Frontal cortex (tissue), 4 donors: ENCODE data around the gene ZNF592. TPM values are rescaled to one million over a fixed set of nuclear protein-coding genes. Genes with fewer than 3 reads are reported as not detected.
"Not testable (repeated sequence)": the region's sequence is repeated elsewhere in the genome, so short reads cannot be mapped to it uniquely, and the experiment has no call there.

Source experiments
- DNase-seq, 2 donors: peaks; one replicate each; pipeline ENCODE4 v3.0.0; 2012; ENCODE audit warnings: low spot score in 2 of 2
- FAIRE-seq: peaks from 2 replicates; lab custom pipeline; 2012; peaks lifted over from hg19 to GRCh38; lab: Jason Lieb, UNC
- total RNA-seq: library from RNA; depleted of rRNA; stranded (reverse); fragments of >200 nt; gene quantifications from one replicate; pipeline ENCODE4 v1.2.3, GENCODE V29; 2014
- donor health status: control.
- donor health status: control.
- donor health status: control.

The ZNF592 gene
- total RNA-seq, 1 donor from 2014 or later = 4.5 TPM

GRCh38 chr15:84737005-84737404 is 11.4 kb upstream of the ZNF592 start:
- FAIRE-seq (no peak), DNase-seq (no peak)

GRCh38 chr15:84740691-84741090 is 7.7 kb upstream of the ZNF592 start:
- FAIRE-seq (no peak), DNase-seq (no peak)

- DNase-seq (no peak), FAIRE-seq (no peak)
Observed at GRCh38 chr15:84741121-84741520, 7.3 kb upstream of the ZNF592 start.

GRCh38 chr15:84747416-84748273 is 747 bp upstream of the ZNF592 start:
- peak; percentile 36 to 38 for DNase-seq
- FAIRE-seq = no peak

- FAIRE-seq = no peak
- DNase-seq = no peak
Observed at GRCh38 chr15:84749111-84749991, 959 bp downstream of the ZNF592 start.

- FAIRE-seq (no peak), DNase-seq (no peak)
Observed at GRCh38 chr15:84750583-84751092, 2.2 kb downstream of the ZNF592 start.

- FAIRE-seq, DNase-seq: not testable (repeated sequence)
Observed at GRCh38 chr15:84751721-84752120, 3.3 kb downstream of the ZNF592 start.

GRCh38 chr15:84752195-84752594 is 3.8 kb downstream of the ZNF592 start:
- FAIRE-seq (no peak), DNase-seq (no peak)

GRCh38 chr15:84752700-84753099 is 4.3 kb downstream of the ZNF592 start:
- no peak for FAIRE-seq
- no peak for DNase-seq

- FAIRE-seq = not testable (repeated sequence)
Observed at GRCh38 chr15:84754889-84755288, 6.5 kb downstream of the ZNF592 start.

GRCh38 chr15:84755736-84756527 is 7.5 kb downstream of the ZNF592 start:
- DNase-seq (no peak), FAIRE-seq (no peak)

More at GRCh38 chr15:84754889-84755288, 6.5 kb downstream of the ZNF592 start:
- DNase-seq = not testable (repeated sequence)

- no peak for FAIRE-seq
- no peak for DNase-seq
Observed at GRCh38 chr15:84759018-84759417, 10.6 kb downstream of the ZNF592 start.

GRCh38 chr15:84760219-84760618 is 11.8 kb downstream of the ZNF592 start:
- DNase-seq = no peak
- FAIRE-seq = no peak

- DNase-seq (no peak), FAIRE-seq (no peak)
Observed at GRCh38 chr15:84761607-84762131, 13.3 kb downstream of the ZNF592 start.

GRCh38 chr15:84762840-84763572 is 14.6 kb downstream of the ZNF592 start:
- DNase-seq = no peak
- FAIRE-seq = no peak

GRCh38 chr15:84764585-84764984 is 16.2 kb downstream of the ZNF592 start:
- DNase-seq = no peak
- no peak for FAIRE-seq

- no peak for FAIRE-seq
Observed at GRCh38 chr15:84764989-84765388, 16.6 kb downstream of the ZNF592 start.

GRCh38 chr15:84765675-84766074 is 17.3 kb downstream of the ZNF592 start:
- FAIRE-seq = no peak
- no peak for DNase-seq

More at GRCh38 chr15:84764989-84765388, 16.6 kb downstream of the ZNF592 start:
- DNase-seq = no peak
